Osteocyte (in vitro differentiated cells): ENCODE results near the gene ASTN1. TPM values are rescaled to one million over a fixed set of nuclear protein-coding genes. Genes with fewer than 3 reads are reported as not detected.

Experiments used
- DNase-seq: peaks from one replicate; pipeline ENCODE4 v3.0.0; 2021; ENCODE audit warnings: mixed read lengths; ENCODE audit not compliant: unreplicated experiment; ENCODE audit errors: extremely low spot score
- H3K27ac Mint-ChIP-seq: one replicate; pipeline ENCODE4 v1.8.0; 2021; ENCODE audit warnings: mild to moderate bottlenecking, mixed read lengths; ENCODE audit not compliant: unreplicated experiment
- H3K27me3 Mint-ChIP-seq: one replicate; pipeline ENCODE4 v1.8.0; 2021; ENCODE audit warnings: mixed read lengths; ENCODE audit not compliant: unreplicated experiment
- H3K36me3 Mint-ChIP-seq: one replicate; pipeline ENCODE4 v1.8.0; 2021; ENCODE audit warnings: mixed read lengths; ENCODE audit not compliant: unreplicated experiment
- H3K4me1 Mint-ChIP-seq: one replicate; pipeline ENCODE4 v1.8.0; 2021; ENCODE audit warnings: mixed read lengths; ENCODE audit not compliant: unreplicated experiment
- H3K4me3 Mint-ChIP-seq: one replicate; pipeline ENCODE4 v1.8.0; 2021; ENCODE audit warnings: mild to moderate bottlenecking, moderate library complexity, mixed read lengths; ENCODE audit not compliant: unreplicated experiment
- H3K9me3 Mint-ChIP-seq: one replicate; pipeline ENCODE4 v1.8.0; 2021; ENCODE audit warnings: mixed read lengths; ENCODE audit not compliant: unreplicated experiment
- total RNA-seq: library from RNA; stranded (reverse); gene quantifications from 2 replicates; pipeline ENCODE4 v1.2.1, GENCODE V29; 2021
- TF ChIP-seq, protein P1 (sequence below): fragments of 200-600 bp; sonication (generic); IDR thresholded peaks from 2 replicates; pipeline ENCODE4 v1.5.0; 2021; ENCODE audit warnings: antibody characterized with exemption, mild to moderate bottlenecking, moderate library complexity

The ASTN1 gene
- total RNA-seq, 1 donor from 2014 or later: not detected

DNA sequence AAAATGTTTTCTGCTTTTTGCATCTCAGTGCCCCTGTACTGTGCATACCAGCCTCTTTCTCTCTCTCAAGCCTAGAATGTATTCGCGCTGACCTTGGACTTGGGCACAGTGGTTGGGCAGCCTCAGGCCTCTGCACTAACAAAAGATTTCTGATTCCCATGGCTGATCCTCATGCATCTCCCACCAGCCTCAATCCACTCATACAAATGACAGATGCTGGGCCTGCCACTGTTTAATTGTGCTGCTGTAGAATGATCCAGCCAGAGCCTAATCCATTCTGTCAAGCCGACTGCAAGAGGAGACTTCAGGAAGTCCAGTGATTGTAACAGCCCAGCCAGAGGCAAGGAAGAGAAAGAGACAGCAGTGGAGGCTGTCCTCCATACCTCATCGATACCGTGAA lies 180.8 kb downstream of the ASTN1 start:
- TF ChIP-seq, protein P1, sequence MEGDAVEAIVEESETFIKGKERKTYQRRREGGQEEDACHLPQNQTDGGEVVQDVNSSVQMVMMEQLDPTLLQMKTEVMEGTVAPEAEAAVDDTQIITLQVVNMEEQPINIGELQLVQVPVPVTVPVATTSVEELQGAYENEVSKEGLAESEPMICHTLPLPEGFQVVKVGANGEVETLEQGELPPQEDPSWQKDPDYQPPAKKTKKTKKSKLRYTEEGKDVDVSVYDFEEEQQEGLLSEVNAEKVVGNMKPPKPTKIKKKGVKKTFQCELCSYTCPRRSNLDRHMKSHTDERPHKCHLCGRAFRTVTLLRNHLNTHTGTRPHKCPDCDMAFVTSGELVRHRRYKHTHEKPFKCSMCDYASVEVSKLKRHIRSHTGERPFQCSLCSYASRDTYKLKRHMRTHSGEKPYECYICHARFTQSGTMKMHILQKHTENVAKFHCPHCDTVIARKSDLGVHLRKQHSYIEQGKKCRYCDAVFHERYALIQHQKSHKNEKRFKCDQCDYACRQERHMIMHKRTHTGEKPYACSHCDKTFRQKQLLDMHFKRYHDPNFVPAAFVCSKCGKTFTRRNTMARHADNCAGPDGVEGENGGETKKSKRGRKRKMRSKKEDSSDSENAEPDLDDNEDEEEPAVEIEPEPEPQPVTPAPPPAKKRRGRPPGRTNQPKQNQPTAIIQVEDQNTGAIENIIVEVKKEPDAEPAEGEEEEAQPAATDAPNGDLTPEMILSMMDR: no peak

DNA sequence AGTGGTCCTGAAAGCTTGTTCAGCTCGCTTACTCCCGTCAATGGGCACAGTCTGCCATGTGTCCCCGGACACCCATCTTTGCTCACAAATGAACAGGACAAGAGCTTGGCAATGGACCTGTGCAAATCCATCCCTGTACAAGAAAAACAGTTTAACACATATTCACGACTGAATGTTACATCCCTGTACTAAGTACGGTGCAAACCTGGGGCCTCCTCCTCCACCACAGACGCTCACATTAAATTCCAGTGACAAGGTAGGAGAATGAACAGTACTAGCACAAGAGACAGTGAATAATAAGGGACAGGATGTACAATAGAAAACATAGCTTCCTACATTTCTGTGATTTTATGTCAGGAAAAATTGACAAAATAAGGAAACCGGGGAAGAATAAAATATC lies 187.7 kb downstream of the ASTN1 start:
- H3K4me3 Mint-ChIP-seq: no peak overlapping the region
- H3K9me3 Mint-ChIP-seq: no peaks in the 10 kb centered on the region
- H3K27me3 Mint-ChIP-seq: no peaks in the 10 kb centered on the region
- no peaks in the 10 kb centered on the region for H3K4me1 Mint-ChIP-seq
- H3K27ac Mint-ChIP-seq: no peak overlapping the region
- no peak for DNase-seq
- TF ChIP-seq, protein P1: no peak
- H3K36me3 Mint-ChIP-seq: no peaks in the 10 kb centered on the region

More for the DNA sequence above, 180.8 kb downstream of the ASTN1 start:
- DNase-seq: no peak
- H3K27ac Mint-ChIP-seq: no peak overlapping the region
- H3K4me1 Mint-ChIP-seq: no peaks in the 10 kb centered on the region
- H3K9me3 Mint-ChIP-seq: no peaks in the 10 kb centered on the region
- H3K27me3 Mint-ChIP-seq: no peaks in the 10 kb centered on the region
- H3K36me3 Mint-ChIP-seq: no peaks in the 10 kb centered on the region
- no peak overlapping the region for H3K4me3 Mint-ChIP-seq

DNA sequence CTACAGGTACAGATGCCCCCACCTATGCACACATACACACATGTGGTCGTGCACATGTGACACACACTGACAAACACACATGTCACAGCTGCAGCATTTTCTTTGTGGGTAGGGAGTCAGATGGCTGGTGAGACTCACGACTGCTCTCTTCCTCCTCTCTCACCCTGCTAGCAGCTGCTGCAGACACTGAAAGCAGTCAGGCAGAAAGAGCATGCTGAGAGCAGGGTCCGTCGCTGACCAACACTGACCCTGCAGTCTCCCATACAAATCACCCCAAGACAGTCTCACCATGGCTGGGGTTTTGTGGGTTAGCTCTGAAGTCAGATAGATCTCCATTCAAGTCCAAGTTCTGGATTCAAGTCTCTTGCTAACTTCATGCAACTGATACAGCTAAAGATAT lies 188.3 kb downstream of the ASTN1 start:
- H3K36me3 Mint-ChIP-seq: no peaks in the 10 kb centered on the region
- no peaks in the 10 kb centered on the region for H3K4me1 Mint-ChIP-seq
- TF ChIP-seq, protein P1: no peak
- DNase-seq: no peak
- H3K27me3 Mint-ChIP-seq: no peaks in the 10 kb centered on the region
- no peaks in the 10 kb centered on the region for H3K9me3 Mint-ChIP-seq
- no peak overlapping the region for H3K4me3 Mint-ChIP-seq
- no peak overlapping the region for H3K27ac Mint-ChIP-seq

DNA sequence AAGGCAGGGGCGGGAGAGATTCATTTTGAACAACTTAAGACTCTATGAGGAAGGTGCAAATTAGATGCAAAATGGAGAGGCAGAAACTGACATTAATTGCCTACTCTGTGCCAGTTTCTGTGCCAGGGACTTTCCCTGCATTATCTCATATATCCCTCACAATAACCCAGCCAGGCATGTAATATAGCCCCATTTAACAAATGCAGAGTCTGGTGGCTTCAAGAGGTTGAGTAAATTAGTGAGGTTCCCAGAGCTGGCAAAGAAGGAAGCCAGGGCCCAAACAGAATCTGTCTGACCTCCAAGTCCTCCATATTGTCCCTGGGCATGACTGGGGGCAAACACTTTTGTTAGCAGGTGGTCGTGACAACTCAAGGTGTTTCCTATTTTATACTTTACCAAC lies 199.8 kb downstream of the ASTN1 start:
- H3K27ac Mint-ChIP-seq: no peak overlapping the region
- H3K9me3 Mint-ChIP-seq: no peaks in the 10 kb centered on the region
- TF ChIP-seq, protein P1: no peak
- H3K27me3 Mint-ChIP-seq: no peaks in the 10 kb centered on the region
- no peaks in the 10 kb centered on the region for H3K36me3 Mint-ChIP-seq
- no peaks in the 10 kb centered on the region for H3K4me1 Mint-ChIP-seq
- H3K4me3 Mint-ChIP-seq: no peak overlapping the region
- DNase-seq: no peak

DNA sequence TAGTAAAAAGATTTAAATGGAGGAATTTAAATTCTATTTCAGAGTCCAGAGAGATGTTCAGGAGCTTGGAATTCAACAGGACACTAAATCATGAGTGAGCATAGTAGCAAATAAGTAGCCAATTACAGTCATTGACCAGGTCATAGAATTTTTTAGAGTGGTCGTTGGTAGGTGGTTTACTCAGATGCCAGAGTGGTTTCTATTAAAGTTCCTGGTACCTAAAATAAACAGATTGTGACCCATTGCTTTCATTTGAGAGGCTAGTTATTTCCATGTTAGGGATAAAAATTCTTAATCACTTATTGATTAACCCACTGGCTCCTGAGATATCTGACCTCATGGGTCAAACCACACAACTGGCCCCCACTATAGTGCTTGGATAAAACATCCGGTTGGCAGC lies 201.3 kb downstream of the ASTN1 start:
- no peak overlapping the region for H3K4me3 Mint-ChIP-seq
- H3K4me1 Mint-ChIP-seq: no peaks in the 10 kb centered on the region
- no peak overlapping the region for H3K27ac Mint-ChIP-seq
- H3K36me3 Mint-ChIP-seq: no peaks in the 10 kb centered on the region
- TF ChIP-seq, protein P1: no peak
- H3K27me3 Mint-ChIP-seq: no peaks in the 10 kb centered on the region
- H3K9me3 Mint-ChIP-seq: no peaks in the 10 kb centered on the region
- no peak for DNase-seq
